Measurements from ENCODE around the gene MARCKSL1.

MARCKSL1 gene

DNA sequence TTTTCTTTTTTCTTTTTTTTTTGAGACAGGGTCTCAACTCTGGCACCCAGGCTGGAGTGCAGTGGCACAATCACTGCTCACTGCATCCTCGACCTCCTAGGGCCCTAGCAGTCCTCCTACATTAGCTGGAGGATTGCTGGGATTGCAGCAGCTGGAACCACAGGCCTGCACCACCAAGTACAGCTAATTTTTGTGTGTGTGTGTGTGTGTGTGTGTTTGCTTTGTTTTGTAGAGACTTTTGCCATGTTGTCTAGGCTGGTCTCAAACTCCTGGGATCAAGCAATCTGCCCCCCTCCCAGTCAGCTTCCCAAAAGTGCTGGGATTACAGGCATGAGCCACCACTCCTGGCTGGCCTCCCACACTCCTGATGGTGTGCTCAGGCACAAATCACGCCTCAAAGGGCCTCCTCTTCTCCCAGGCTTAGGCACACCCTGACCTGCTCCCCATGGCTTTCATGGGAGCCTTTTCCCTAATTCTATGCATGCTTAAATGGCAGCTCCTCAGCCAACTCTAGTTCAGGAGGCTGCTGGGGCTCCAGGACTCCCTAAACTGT, 16.9 kb upstream of the MARCKSL1 start:
- ATAC-seq, result no peak
- no peak for DNase-seq

DNA sequence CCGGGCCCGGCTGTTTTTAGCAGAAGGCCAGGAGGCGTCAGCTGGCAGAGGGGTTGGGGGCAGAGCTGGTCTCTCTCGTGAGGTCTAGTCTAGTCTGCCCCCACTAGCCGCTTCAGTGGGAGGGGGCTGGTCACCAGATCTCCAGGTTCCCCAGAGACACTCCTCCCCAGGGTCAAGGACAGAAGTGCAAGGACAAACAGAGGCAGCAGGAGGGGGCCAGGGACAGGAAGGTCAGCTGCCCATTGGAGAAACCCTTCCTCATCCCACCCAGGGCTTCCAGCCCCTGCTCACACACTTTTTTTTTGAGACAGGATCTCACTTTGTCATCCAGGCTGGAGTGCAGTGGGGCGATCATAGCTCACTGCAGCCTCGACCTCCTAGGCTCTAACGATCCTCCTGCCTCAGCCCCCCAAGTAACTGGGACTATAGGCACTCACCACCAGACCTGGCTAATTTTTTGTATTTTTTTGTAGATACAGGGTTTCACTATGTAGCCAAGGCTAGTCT, 16.3 kb upstream of the MARCKSL1 start:
- ATAC-seq (no peak), DNase-seq (no peak)

DNA sequence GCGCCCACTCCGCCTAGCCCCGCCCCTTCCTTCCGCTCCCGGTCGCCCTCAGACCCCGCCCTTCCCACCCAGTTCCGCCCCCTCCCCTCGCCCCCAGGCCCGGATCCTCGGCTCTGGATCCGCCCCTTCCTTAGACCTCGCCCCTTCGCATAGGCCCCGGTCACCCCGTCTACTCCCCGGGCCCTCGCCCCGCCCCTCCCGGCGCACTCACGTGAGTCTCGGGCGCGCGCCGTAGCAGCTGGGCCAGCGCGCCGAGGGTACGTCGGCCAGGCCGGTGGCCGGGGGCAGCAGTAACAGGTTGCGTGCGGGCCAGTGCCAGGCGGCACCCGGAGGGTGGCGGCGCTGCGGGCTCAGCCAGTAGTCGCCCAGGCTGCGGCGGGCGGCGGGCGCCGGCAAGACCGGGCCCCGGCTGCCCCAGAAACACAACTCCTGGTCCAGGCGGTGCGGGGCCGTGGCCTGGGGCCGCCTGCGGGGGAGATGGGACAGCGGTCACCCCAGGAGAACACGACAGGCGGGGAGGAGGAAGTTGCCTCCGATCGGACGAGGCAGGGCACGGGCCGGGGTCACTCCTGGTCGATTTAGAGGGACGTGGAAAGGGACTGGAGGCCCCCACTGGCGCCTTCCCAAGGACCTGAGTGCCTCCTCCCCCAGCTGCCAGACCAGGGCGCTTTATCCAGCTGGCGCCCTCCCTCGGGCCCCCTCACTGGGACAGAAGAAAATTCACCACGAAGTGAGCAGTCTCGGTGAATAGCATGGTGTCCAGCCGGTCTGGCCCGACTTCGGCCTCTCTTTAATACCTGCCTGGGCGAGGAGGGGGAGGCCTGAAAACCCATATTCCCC, 15.6 kb upstream of the MARCKSL1 start:
- DNase-seq (peak; percentile 91), ATAC-seq (peak; percentile 92)

DNA sequence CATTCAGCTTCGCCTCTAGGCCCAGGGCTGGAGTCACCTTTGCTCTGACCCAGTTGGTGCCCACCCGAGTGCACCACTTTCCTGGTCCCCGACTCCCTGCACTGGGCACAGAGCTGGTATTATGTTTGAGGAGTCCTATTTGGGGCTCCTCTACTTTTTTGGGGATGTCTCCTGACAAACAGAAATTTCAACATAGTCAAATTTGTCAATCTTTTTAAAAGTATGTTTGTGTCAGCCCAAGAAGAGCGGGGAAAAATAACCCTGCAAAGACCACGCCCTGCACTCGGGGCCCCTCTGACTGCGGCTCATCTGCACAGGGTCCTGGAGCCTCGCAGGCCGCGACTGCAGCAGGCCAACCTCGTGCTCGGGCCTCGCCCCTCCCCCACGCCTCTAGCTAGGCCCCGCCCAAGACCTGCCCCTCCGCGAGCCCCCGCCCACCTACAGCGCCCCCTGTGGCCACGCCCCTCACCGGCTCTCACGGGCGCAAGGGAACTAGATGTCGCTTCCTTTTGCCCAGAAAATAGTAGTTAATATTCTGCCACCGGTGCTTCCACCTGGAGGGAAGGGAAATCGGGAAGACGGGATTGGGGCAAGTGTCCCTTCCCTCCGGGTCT, 14.9 kb upstream of the MARCKSL1 start:
- ATAC-seq (peak; percentile 64), DNase-seq (peak; percentile 86)

DNA sequence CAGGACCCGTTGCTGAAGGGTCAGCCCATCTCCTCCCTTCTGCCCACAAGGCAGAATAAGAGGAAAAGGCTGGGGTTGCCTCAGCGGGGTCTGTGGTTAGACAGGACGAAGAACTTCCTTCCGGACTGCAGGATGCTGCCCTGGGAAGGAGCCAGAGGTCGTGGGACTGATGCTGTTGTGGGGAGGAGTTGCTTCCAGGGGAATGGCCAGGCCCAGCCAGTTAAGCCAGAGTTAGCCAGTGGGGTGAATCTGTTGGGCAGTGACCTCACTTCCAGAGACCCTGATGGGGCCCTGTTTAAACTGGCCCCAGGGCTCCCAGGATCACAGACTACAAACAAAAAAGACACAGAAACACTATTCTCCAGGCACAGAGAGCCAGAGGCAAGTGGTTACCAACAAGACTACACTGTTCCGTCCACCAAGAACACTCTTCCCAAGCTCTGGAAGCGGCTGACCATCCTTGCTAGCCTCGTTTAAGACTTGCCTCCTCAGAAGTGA, 13.2 kb upstream of the MARCKSL1 start:
- no peak for DNase-seq

DNA sequence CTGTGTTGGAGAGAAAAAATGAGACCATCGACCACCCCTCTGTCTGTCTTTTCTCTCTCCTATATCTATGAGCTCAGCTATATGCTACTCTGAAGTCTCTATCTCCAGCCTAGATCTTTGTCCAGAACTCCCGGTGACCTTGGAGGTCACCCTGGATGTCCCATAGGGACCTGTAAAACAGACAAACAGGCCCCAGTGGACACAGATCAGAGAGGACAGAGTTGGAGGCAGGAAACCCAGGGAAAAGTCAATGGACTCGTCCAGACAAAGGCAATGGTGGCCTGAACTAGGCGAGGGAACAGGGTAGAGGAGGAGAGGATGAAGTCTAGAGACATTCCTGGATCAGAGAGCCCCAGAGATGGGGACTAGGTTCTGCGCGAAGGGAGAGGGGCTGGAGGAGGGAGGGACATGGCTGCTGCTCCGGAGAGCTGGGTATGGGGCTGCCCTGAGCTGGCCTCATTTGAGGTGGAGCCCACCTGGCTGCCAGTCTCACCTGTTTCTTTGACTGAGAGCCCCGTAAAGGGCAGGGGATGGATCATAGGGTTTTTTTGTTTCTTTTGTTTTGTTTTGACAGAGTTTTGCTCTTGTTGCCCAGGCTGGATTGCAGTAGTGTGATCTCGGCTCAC, 10.6 kb upstream of the MARCKSL1 start:
- DNase-seq (no peak), ATAC-seq (no peak)

More for the DNA sequence above, 13.2 kb upstream of the MARCKSL1 start:
- ATAC-seq, result no peak

DNA sequence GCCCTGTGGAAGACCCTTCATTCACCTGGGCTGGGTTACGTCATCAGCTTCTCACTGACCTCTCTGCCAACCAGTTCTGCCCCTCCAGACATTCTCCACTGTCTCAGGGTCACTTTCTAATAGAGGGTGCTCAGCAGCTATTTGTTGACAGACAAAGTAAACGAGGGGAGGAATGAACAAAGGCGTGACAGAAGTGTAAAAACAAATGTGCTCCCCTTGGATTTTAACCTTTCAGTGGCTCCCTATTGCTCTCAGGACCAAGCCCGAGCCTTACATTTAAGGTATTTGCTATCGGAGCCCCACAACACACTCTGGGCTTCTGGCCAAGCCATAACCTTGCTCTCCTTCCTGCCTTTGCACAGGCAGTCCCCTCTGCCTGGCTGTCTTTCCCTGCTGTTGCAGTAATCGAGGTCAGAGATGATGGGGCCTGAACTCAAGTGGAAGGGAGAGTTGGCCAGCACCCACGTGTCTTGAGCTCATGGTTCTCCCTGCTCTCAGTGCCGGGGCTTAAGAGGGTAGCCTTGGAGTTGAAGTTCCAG, 9.3 kb upstream of the MARCKSL1 start:
- ATAC-seq, result no peak

DNA sequence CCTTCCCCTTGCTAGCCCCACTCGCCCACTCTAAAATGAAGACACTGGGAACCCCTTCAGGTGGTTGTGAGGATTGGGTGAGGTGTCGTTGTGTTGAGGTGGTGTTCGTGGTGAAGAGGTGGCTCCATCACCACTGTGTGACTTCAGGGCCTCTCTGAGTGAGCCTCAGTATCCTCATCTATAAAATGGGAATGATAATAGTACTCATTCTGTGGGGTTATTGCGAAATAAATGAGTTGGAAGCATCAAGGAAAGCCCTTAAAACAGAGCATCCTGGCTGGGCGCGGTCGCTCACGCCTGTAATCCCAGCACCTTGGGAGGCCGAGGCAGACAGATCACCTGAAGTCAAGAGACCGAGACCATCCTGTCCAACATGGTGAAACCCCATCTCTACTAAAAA, 6.7 kb upstream of the MARCKSL1 start:
- ATAC-seq (no peak), DNase-seq (no peak)

More for the DNA sequence above, 9.3 kb upstream of the MARCKSL1 start:
- no peak for DNase-seq

DNA sequence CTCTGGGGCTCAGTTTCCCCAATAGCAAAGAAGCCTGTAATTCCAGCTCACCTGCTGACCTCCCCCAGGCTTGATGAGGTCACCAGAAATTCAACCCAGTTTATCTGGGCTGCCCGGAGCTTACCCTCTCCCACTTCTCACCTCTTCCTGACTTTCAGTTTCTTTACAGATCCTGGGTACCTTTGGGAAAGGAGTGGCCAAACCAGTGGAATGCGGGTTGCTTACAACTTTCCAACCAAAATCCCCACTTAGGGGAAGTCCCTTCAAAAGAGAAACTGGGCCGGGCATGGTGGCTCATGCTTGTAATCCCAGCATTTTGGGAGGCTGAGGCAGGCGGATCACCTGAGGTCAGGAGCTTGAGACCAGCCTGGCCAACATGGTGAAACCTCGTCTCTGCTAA, 5.9 kb upstream of the MARCKSL1 start:
- ATAC-seq (no peak), DNase-seq (no peak)

DNA sequence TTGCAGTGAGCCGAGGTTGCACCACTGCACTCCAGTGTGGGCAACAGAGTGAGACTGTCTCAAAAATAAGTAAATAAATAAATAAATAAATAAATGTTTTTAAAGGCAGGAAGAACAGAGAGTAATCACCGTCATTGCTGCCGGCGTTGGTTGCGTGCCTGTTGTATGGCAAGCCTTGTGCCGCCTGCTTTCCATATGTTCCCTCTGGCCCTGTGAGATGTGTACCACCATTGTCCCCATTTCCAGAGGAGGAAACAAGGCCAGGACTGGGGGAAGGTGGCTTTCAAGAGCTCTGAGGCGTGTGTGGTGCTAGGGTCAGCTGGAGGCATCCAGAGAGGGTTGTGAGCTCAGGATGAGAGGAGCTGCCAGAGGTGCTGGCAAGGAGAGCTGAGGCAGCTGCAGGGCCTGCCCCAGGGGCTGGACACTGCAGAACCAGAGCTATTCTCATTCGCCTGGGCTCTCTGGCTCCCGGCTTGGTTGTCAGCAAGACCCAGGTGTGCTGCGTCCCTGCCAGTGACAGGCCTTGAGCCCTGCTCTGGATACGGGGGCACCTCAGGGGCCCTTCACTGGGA, 5.2 kb upstream of the MARCKSL1 start:
- no peak for DNase-seq
- no peak for ATAC-seq

DNA sequence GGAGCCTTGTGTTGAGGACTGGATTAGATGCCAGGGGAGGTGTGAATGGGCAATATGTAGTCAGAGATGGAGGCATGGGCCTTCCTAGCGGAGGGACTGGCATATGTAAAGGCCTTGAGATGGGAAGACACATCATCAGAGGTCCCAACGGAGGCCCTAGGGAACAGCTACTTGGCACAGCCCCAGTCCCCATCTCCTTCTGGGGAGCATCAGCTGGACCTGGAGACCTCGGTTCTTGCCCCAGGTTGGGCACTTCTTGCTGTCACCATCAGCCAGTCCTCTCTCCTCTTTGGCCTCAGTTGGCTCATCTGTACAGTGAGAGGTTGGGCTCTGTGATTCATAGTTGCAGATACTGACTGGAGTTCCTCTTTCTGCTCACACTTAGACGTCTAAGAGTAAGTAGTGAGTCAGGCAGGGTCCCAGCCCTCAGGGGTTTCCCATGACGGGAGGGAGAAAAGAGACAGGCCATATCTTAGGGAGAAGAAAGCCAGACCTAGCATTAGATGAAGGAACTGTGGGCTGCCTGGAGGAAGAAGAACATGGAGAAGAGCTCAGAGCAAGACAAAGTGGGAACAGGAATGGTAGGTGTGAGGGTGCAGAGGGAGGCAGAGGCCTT, 3.4 kb upstream of the MARCKSL1 start:
- ATAC-seq, result peak; percentile 74
- DNase-seq, result peak; percentile 52

DNA sequence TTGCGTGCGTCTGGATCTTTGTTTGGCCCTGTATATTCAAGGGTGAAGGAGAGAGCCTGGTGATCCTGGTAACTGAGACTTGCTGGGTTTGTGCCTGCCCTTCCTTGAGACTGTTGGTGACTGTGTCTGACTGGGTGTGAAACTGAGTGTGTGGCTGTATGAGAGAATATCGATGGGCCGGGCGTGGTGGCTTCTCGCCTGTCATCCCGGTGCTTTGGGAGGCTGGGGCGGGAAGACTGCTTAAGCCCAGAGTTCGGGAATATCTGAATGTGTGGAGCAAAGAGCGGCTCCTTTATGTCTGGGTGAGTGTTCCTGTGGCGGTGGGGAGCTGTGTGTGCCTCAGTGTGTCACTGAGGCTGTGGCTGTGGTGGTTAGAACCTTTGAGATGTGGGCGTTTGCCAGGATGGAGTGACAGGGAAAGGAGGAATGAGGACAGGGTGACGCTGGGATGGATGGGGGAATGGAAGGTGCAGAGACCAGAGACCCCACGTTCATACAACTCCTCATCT, 2.7 kb upstream of the MARCKSL1 start:
- no peak for DNase-seq
- no peak for ATAC-seq

DNA sequence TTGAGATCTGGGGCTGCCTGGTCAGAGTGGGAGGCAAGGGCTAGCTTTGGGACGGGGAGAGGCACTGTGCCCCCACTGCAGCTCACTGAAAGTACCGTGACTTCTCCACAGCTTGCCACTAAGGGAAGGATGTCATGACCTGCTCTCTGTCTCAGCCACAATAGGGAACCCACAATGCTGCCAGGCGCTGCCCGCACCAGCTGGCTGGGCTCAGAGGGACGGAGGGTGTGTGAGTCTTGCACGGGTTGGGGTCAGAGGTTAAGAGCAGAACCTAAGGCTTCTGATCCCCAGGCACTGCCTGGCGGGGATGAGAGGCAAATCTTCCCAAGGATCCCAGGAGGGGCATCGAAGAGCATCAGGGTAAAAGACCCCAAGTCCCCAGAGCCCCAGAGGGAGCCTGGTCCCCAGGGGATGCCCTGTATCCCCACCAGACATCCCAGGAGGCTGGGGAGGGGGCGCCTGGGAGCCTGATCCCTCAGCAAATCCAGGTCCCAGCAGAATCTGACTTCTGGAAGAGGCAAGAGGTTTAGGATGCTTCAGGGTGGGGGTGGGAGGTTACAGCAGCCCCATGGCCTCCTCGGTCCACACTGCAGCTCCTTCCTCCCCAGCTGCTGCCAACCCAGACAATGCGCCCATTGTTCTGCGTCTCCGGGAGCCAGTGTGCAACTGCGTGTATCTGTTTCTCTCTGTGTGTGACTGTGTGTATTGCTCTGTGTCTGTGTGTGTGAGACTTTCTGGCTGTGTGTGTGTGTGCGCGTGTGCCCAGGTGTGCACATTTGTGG, 2.0 kb upstream of the MARCKSL1 start:
- ATAC-seq (peak; percentile 15), DNase-seq (peak; percentile 40)

DNA sequence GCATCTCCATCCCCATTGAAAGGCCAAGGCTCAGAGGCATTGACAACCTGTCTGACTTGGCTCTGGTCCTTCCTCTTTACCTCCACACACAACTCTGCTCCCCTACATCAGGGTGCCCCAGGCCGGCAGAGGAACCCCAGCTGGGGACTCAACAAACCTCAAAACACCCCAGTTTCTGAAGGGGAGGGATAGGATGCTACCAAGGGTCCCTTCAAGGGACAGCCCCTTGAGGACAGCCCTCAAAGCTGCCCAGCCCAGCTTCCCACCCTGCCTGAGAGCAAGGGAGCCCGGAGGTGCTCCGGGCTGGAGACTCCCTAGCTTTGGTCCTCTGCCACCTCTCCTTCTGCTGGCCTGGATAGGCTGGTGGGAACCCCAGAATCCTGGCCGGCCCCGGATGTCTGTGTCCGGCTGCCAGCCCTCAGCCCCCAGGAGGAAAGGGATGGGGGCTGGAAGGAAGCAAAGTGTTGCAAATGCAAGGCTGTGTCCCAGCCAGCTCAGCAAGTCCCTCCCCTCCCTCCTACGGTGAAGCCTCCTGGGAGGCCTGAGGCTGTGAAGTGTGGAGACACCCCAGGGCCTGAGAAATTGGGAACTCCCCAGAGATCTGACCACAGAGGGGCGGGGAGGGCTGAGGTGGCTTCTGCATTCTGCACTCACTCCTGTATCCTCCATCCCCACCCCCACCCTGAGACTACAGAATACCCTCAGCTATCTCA, 1.1 kb upstream of the MARCKSL1 start:
- peak; percentile 80 for DNase-seq

DNA sequence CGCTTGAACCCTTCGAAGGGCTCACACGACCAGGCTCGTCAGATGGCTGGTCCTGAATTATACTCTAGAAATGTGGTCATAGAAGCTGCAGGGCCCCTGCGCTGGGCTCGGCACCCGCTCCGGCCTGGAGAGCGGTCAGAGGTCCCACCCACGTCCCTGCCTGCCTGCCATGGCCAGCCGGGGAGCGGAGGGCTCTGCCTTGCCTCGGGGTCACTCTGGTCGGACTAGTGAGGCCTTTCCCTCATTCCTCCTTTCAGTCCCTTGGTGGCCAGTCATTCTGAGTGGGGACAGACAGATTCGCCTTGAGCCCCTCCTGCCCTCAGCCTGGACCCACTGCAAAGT, 529 bp upstream of the MARCKSL1 start:
- no peak for ATAC-seq
- DNase-seq, result no peak

More for the DNA sequence above, 1.1 kb upstream of the MARCKSL1 start:
- ATAC-seq, result peak; percentile 67

DNA sequence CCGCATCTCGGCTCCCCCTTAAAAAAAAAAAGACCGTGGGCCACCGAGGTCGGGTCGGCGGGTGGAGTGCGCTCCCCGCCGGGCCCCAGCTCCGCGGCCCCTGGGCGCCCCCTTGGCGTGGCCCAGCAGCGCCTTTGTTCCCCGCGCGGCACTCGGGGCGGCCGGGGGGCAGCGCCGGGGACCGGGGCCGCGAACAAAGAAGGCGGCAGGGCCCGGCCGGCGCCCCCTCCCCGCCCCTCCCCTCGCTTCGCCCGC, 571 bp downstream of the MARCKSL1 start:
- ATAC-seq (peak; percentile 0), DNase-seq (no peak)

DNA sequence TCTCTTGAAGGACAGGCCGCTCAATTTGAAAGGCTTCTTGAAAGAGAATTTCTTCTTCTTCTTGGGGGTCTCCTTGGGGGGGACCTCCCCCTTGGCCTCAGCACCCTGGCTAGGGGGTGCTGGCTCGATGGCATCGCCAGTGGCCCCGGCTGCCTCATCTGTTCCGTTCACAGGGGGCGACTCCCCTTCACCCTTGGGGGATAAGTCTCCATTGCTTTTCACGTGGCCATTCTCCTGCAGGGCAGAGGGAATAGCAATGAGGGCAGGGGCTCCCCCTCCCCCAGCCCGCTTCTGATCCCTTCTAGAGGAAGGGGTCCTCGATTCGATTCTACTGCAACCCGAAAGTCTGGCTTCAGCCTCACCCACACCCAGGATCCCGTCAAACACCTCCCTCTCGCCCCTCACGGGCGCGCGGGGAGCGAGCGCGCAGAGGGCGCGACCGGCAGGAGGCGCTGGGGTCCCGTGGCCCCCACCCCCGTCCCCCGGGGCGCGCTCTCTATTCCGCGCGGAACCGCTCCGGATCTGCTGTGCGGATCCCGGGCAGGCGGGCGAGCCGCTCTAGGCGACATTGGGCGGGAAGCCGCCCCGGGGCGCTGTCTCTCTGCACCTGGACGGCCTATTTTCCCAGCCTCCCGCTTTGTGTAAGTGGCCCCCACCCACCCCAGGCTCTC, 1.0 kb downstream of the MARCKSL1 start:
- ATAC-seq, result peak; percentile 14
- DNase-seq, result peak; percentile 70

DNA sequence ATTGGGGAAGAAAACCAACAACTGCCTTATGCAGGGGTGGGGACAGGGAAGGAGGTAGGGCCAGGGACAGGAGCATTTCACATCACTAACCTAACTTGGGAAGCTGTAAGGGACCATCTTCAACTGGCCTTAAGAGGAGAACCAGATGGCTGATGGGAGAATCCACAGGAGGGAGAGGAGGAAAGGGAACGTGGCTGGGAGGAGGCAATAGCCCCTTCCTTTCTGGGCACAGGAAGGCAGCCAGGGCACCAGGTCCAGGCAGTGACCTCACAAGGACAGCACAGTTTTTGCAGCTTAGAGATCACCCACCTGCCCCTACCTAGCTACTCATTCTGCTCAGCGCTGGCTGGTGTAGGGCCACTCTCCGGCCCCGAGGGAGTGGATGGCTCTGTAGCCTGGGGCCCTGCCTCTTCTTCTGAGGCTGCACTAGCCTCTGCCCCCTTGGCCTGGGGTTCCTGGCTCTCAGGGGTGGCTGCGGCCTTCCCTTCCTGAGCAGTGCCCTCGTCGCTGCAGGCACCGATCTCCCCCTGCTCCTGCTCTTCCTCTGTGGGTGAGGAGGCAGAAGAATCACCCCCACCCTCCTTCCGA, 1.7 kb downstream of the MARCKSL1 start:
- no peak for ATAC-seq

More for the DNA sequence above, 1.7 kb downstream of the MARCKSL1 start:
- DNase-seq, result no peak
